Erythroblast (primary cell): ENCODE data around the gene MAT2A.

Source experiments
- GATA1 ChIP-seq: IDR thresholded peaks from 2 replicates; pipeline ENCODE4 v1.6.1; 2011; ENCODE audit warnings: low read depth, mild to moderate bottlenecking, control low read depth, low read length, moderate library complexity
- POLR2A ChIP-seq: IDR thresholded peaks from 2 replicates; pipeline ENCODE4 v1.6.1; 2011; ENCODE audit warnings: mild to moderate bottlenecking, low read length

DNA sequence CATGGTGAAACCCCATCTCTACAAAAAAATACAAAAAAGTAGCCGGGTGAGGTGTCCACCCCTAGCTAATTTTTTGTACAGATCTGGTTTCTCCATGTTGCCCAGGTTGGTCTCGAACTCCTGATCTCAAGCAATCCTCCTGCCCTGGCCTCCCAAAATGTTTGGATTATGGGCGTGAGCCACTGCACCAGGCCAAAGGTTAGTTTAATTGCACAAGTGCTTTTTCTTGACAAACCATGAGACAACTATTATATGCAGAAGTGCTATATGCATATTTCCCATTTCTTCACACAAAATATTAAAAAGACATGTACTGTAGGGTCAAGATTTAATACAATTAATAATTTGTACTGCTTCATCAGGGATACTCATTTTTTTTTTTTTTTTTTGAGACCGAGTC is 27.3 kb downstream of the MAT2A start:
- no peak for TF ChIP-seq POLR2A
- TF ChIP-seq GATA1 = no peak
